H1 (cell line): ENCODE results near the gene B9D2. TPM values are rescaled to one million over a fixed set of nuclear protein-coding genes. Genes with fewer than 3 reads are reported as not detected.

ENCODE experiments used
- ATF2 ChIP-seq: IDR thresholded peaks from 2 replicates; pipeline ENCODE4 v1.6.1; 2012; ENCODE audit warnings: low read length, inconsistent platforms
- CBX8 ChIP-seq: fragments of 300-800, 300-1000 bp; sonication (generic); IDR thresholded peaks from 2 replicates; pipeline ENCODE4 v1.7.1; 2016; ENCODE audit warnings: low read depth, low read length, borderline replicate concordance
- CHD1 ChIP-seq: IDR thresholded peaks from 2 replicates; pipeline ENCODE4 v1.6.1; 2012; ENCODE audit warnings: low read depth, low read length, improper control_type of control experiment
- CHD2 ChIP-seq: IDR thresholded peaks from 2 replicates; pipeline ENCODE4 v1.6.1; 2012; ENCODE audit warnings: low read length, improper control_type of control experiment
- CREB1 ChIP-seq: IDR thresholded peaks from 2 replicates; pipeline ENCODE4 v1.6.1; 2012; ENCODE audit warnings: inconsistent platforms
- CTCF ChIP-seq, 3 experiments: IDR thresholded peaks; 1 replicate in 2 of 3; 2 replicates in 1 of 3; pipeline versions ENCODE4 v1.5.1 to v1.6.1; 2011; ENCODE audit warnings: low read length in 3 of 3, mild to moderate bottlenecking in 3 of 3, inconsistent platforms in 2 of 3, low read depth in 1 of 3, moderate library complexity in 1 of 3; ENCODE audit not compliant: insufficient read depth in 1 of 3; ENCODE audit errors: control extremely low read depth in 1 of 3
- HDAC2 ChIP-seq, 2 experiments: fragments of 300-600 bp in 1 of 2; sonication (generic) in 1 of 2; IDR thresholded peaks; 2 replicates each; pipeline ENCODE4 v1.6.1; 2011 to 2012; ENCODE audit warnings: low read depth in 2 of 2, low read length in 2 of 2, mild to moderate bottlenecking in 2 of 2, moderate library complexity in 2 of 2, borderline replicate concordance in 1 of 2, inconsistent platforms in 1 of 2
- HDAC6 ChIP-seq: IDR thresholded peaks from one replicate; pipeline ENCODE4 v1.7.1; 2012; ENCODE audit warnings: low read depth, mild to moderate bottlenecking, inconsistent platforms, low read length, moderate library complexity
- JUND ChIP-seq: IDR thresholded peaks from 2 replicates; pipeline ENCODE4 v1.6.1; 2011; ENCODE audit warnings: mild to moderate bottlenecking, improper control_type of control experiment, low read length
- NANOG ChIP-seq: IDR thresholded peaks from 2 replicates; pipeline ENCODE4 v1.6.1; 2011; ENCODE audit warnings: low read length, low read depth, mild to moderate bottlenecking, inconsistent platforms; ENCODE audit not compliant: insufficient read depth, poor library complexity, severe bottlenecking
- PHF8 ChIP-seq: fragments of 200-600 bp; sonication (generic); conservative IDR thresholded peaks from 2 replicates; pipeline ENCODE4 v1.7.1; 2012; ENCODE audit warnings: low read depth, mild to moderate bottlenecking, inconsistent platforms, low read length, moderate library complexity
- RAD21 ChIP-seq, 2 experiments: IDR thresholded peaks in 1 of 2; conservative IDR thresholded peaks in 1 of 2; 2 replicates each; pipeline ENCODE4 v1.6.1; 2011; ENCODE audit warnings: low read depth in 2 of 2, low read length in 2 of 2, improper control_type of control experiment in 1 of 2, inconsistent platforms in 1 of 2, mild to moderate bottlenecking in 1 of 2, moderate library complexity in 1 of 2
- SAP30 ChIP-seq: fragments of 300-600 bp; sonication (generic); IDR thresholded peaks from 2 replicates; pipeline ENCODE4 v1.7.1; 2012; ENCODE audit warnings: low read length, moderate library complexity, mild to moderate bottlenecking, inconsistent platforms; ENCODE audit not compliant: insufficient read depth, insufficient replicate concordance
- SIN3A ChIP-seq, 2 experiments: IDR thresholded peaks in 1 of 2; conservative IDR thresholded peaks in 1 of 2; 2 replicates each; pipeline ENCODE4 v1.6.1; 2011 to 2012; ENCODE audit warnings: low read length in 2 of 2, improper control_type of control experiment in 1 of 2, low read depth in 1 of 2, mild to moderate bottlenecking in 1 of 2
- SRF ChIP-seq: IDR thresholded peaks from 2 replicates; pipeline ENCODE4 v1.6.1; 2011; ENCODE audit warnings: mild to moderate bottlenecking, low read depth, low read length, moderate library complexity
- TAF7 ChIP-seq: optimal IDR thresholded peaks from 2 replicates; pipeline ENCODE3; 2011; ENCODE audit warnings: low read depth, mild to moderate bottlenecking, inconsistent platforms, low read length, moderate library complexity, borderline replicate concordance
- polyA plus RNA-seq, 7 experiments: library from polyadenylated mRNA; depleted of rRNA in 3 of 7; stranded (reverse) in 5 of 7; unstranded in 2 of 7; fragments of >200 nt in 5 of 7; fragments of 200-250 nt in 2 of 7; gene quantifications; 1 replicate in 5 of 7; 2 replicates in 1 of 7; 4 replicates in 1 of 7; pipeline versions ENCODE4 v1.2.1 to v1.2.3, GENCODE V29; 2011 to 2013; ENCODE audit warnings: missing spikeins in 2 of 7, mixed read lengths in 2 of 7
- total RNA-seq: library from RNA; stranded (reverse); fragmentation: NEBNext Ultra II Directional; extraction: Animal tissue kit (Norgen Biotek cat#: 25700); gene quantifications from 2 replicates; pipeline ENCODE4 v1.2.1, GENCODE V29; 2021
- TF ChIP-seq, protein P1 (sequence below): IDR thresholded peaks from 2 replicates; pipeline ENCODE4 v1.6.1; 2012; ENCODE audit warnings: inconsistent platforms

The B9D2 gene
- total and polyA plus RNA-seq, 2 of the 8 experiments (the other 6 are each of a cell fraction or from before 2014, with no cell fraction given) = 4.9 to 6.3 TPM

DNA sequence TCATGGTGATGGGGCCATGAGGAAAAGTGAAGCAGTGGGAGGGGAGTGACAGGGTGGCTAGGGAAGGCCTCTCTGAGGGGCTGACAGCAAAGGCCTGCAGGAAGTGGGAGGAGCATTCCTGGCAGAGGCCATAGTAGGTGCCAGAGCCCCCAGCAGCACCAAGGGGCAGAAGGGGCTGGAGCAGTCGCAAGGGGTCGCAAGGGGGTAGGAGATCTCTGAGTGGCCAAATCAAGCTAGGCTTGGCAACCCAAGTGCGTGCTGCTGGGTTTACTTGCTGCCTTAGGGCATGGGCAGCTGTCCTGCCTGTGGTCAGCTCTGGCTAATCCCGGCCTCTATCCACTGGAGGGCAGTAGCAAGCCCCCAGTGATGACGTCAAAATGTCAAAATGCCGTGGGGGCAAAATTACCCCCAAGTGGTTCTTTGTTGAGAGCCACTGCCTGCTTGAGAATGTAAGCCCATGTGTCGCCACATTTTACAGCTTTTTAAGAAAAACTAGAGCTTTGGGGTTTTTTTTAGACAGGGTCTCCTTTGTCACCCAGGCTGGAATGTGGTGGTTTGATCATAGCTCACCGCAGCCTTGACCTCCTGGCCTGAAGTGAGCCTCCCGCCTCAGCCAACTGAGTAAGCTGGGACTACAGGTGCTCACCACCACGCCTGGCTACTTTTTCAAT lies 42.2 kb downstream of the B9D2 start (continued):
- TF ChIP-seq CTCF (IDR thresholded peaks at IDR 0.05; ENCODE audit: control extremely low read depth in 1 of 3, insufficient read depth in 1 of 3, low read depth in 1 of 3, low read length in 3 of 3) = peak; percentile 65 to 90 (median 69)
- TF ChIP-seq SAP30 = no peak
- no peak for TF ChIP-seq NANOG
- no peak for TF ChIP-seq CBX8
- TF ChIP-seq SIN3A (conservative IDR thresholded peaks at IDR 0.05 in 1 of 2, IDR thresholded peaks at IDR 0.05 in 1 of 2; ENCODE audit: low read depth in 1 of 2, low read length in 2 of 2) = peak in 1 of 2 experiments; percentile 96; a peak in 2 of 4 replicates
- peak; percentile 85; the same call in 1 of the 2 replicates for TF ChIP-seq ATF2
- TF ChIP-seq JUND = peak; percentile 70; the same call in 1 of the 2 replicates
- TF ChIP-seq RAD21 (IDR thresholded peaks at IDR 0.05 in 1 of 2, conservative IDR thresholded peaks at IDR 0.05 in 1 of 2; ENCODE audit: low read depth in 2 of 2, low read length in 2 of 2) = peak; percentile 42 to 54; a peak in 3 of 4 replicates
- no peak for TF ChIP-seq SRF
- TF ChIP-seq, protein P1, sequence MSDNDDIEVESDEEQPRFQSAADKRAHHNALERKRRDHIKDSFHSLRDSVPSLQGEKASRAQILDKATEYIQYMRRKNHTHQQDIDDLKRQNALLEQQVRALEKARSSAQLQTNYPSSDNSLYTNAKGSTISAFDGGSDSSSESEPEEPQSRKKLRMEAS = peak; percentile 28; the same call in 1 of the 2 replicates
- no peak for TF ChIP-seq HDAC6
- TF ChIP-seq CREB1 = peak; percentile 91
- TF ChIP-seq HDAC2 (IDR thresholded peaks at IDR 0.05; ENCODE audit: borderline replicate concordance in 1 of 2, low read depth in 2 of 2, low read length in 2 of 2) = 0 out of 4 replicates have a peak, but pooled peaks have one; percentile 23 to 39
- TF ChIP-seq TAF7 = no peak
- no peak for TF ChIP-seq PHF8
- no peak for TF ChIP-seq CHD1
- no peak for TF ChIP-seq CHD2
